ENCODE data around the gene MAP4. TPM values are rescaled to one million over a fixed set of nuclear protein-coding genes. Genes with fewer than 3 reads are reported as not detected.

The MAP4 gene
- polyA plus RNA-seq, 2 of the 4 experiments (the other 2 are of a cell fraction): 77.7 to 98.5 TPM

- no peak for DNase-seq (ENCODE audit: low read depth in 1 of 2, low spot score in 1 of 2)
- H3K4me1 ChIP-seq: no peaks in the 10 kb centered on the region
- WGBS (ENCODE audit: missing lambda C conversion rate): 95% methylated on average over 10 of the region's 10 CpGs
- no peak overlapping the region for H3K27ac ChIP-seq
- TF ChIP-seq CBX8 (IDR thresholded peaks at IDR 0.05) (no peak), EP300 (IDR thresholded peaks at IDR 0.05) (no peak), RCOR1 (IDR thresholded peaks at IDR 0.05; ENCODE audit: low read depth, low read length) (no peak), HMGXB4 (CRISPR knock-in tag; IDR thresholded peaks at IDR 0.05; ENCODE audit: borderline replicate concordance) (no peak), BHLHE40 (IDR thresholded peaks at IDR 0.05; ENCODE audit: low read depth, low read length) (no peak), CTCF (IDR thresholded peaks at IDR 0.05) (no peak)
- H3K9me3 ChIP-seq: no peaks in the 10 kb centered on the region
- no peak overlapping the region for H3K4me3 ChIP-seq
- H3K4me2 ChIP-seq: no peak overlapping the region
- FAIRE-seq: no peak
- POLR2A ChIA-PET: no interaction called here
- ATAC-seq: no peak
- CTCF ChIA-PET: interaction anchor here (0.7 to 1.4 kb wide), 5 partner anchors 9 to 261 kb away, joined by 3 to 7 read pairs (median 3); no protein-coding TSS in a partner anchor
Observed at GRCh38 chr3:47890828-47891612, 125.2 kb downstream of the MAP4 start.

GRCh38 chr3:47890126-47890827 is 125.9 kb downstream of the MAP4 start:
- POLR2A ChIA-PET: no interaction called here

More at GRCh38 chr3:47890126-47890827, 125.9 kb downstream of the MAP4 start:
- ATAC-seq: no peak
- Histone ChIP-seq H3K4me1 (no peaks in the 10 kb centered on the region), H3K4me2 (no peak overlapping the region), H3K4me3 (no peak overlapping the region), H3K27ac (no peak overlapping the region), H3K9me3 (no peaks in the 10 kb centered on the region)
- DNase-seq (ENCODE audit: low read depth in 1 of 2, low spot score in 1 of 2): no peak
- FAIRE-seq: no peak
- CTCF ChIA-PET: interaction anchor here (0.7 to 1.4 kb wide), 4 partner anchors 8 to 262 kb away, joined by 3 to 7 read pairs (median 3); no protein-coding TSS in a partner anchor
- no peak for TF ChIP-seq JUNB (IDR thresholded peaks at IDR 0.05)
- TF ChIP-seq MAFK (IDR thresholded peaks at IDR 0.05; ENCODE audit: partially characterized antibody): no peak
- no peak for TF ChIP-seq FOSL2 (IDR thresholded peaks at IDR 0.05)
- no peak for TF ChIP-seq FOSL2 (CRISPR knock-in tag; IDR thresholded peaks at IDR 0.05)
- TF ChIP-seq ZSCAN20 (CRISPR knock-in tag; IDR thresholded peaks at IDR 0.05): no peak
- no peak for TF ChIP-seq REST (IDR thresholded peaks at IDR 0.05)
- no peak for TF ChIP-seq EHF (CRISPR knock-in tag; IDR thresholded peaks at IDR 0.05)
- 92% methylated on average over 3 of the region's 3 CpGs for WGBS (ENCODE audit: missing lambda C conversion rate)

Data from A549 (cell line).